ENCODE data around the gene ROCK2.
"Not testable (repeated sequence)": the region's sequence is repeated elsewhere in the genome, so short reads cannot be mapped to it uniquely, and the experiment has no call there.

The ROCK2 gene

GRCh38 chr2:11264818-11265217 is 79.6 kb downstream of the ROCK2 start:
- no peak for DNase-seq (ENCODE audit: low spot score)

GRCh38 chr2:11264007-11264406 is 80.4 kb downstream of the ROCK2 start:
- no peak for DNase-seq (ENCODE audit: low spot score)

- DNase-seq (ENCODE audit: low spot score) = no peak
Measured at GRCh38 chr2:11263177-11263576, 81.3 kb downstream of the ROCK2 start.

- DNase-seq (ENCODE audit: low spot score) = not testable (repeated sequence)
Measured at GRCh38 chr2:11262438-11262837, 82.0 kb downstream of the ROCK2 start.

GRCh38 chr2:11261564-11261963 is 82.9 kb downstream of the ROCK2 start:
- DNase-seq (ENCODE audit: low spot score) = not testable (repeated sequence)

- no peak for DNase-seq (ENCODE audit: low spot score)
Measured at GRCh38 chr2:11260979-11261378, 83.5 kb downstream of the ROCK2 start.

GRCh38 chr2:11257964-11258363 is 86.5 kb downstream of the ROCK2 start:
- DNase-seq (ENCODE audit: low spot score) = no peak

GRCh38 chr2:11257078-11257477 is 87.4 kb downstream of the ROCK2 start:
- DNase-seq (ENCODE audit: low spot score) = no peak

- DNase-seq (ENCODE audit: low spot score) = no peak
Measured at GRCh38 chr2:11256166-11256565, 88.3 kb downstream of the ROCK2 start.

- DNase-seq (ENCODE audit: low spot score) = no peak
Measured at GRCh38 chr2:11254100-11254536, 90.3 kb downstream of the ROCK2 start.

GRCh38 chr2:11252458-11252857 is 92.0 kb downstream of the ROCK2 start:
- DNase-seq (ENCODE audit: low spot score) = not testable (repeated sequence)

GRCh38 chr2:11250400-11251196 is 93.8 kb downstream of the ROCK2 start:
- no peak for DNase-seq (ENCODE audit: low spot score)

GRCh38 chr2:11245322-11245721 is 99.1 kb downstream of the ROCK2 start:
- DNase-seq (ENCODE audit: low spot score) = no peak

GRCh38 chr2:11244091-11244826 is 100.2 kb downstream of the ROCK2 start:
- no peak for DNase-seq (ENCODE audit: low spot score)

GRCh38 chr2:11243512-11243911 is 100.9 kb downstream of the ROCK2 start:
- no peak for DNase-seq (ENCODE audit: low spot score)

- DNase-seq (ENCODE audit: low spot score) = no peak
Measured at GRCh38 chr2:11242542-11243174, 101.8 kb downstream of the ROCK2 start.

- DNase-seq (ENCODE audit: low spot score) = no peak
Measured at GRCh38 chr2:11241412-11242203, 102.8 kb downstream of the ROCK2 start.

GRCh38 chr2:11239666-11240462 is 104.6 kb downstream of the ROCK2 start:
- DNase-seq (ENCODE audit: low spot score) = no peak

- DNase-seq (ENCODE audit: low spot score) = no peak
Measured at GRCh38 chr2:11239147-11239546, 105.3 kb downstream of the ROCK2 start.

- DNase-seq (ENCODE audit: low spot score) = no peak
Measured at GRCh38 chr2:11237122-11237521, 107.3 kb downstream of the ROCK2 start.

GRCh38 chr2:11236335-11236734 is 108.1 kb downstream of the ROCK2 start:
- DNase-seq (ENCODE audit: low spot score) = no peak

All from AG08395 (cell line).